GM23338 (cell line): ENCODE data around the gene RPN2. TPM values are rescaled to one million over a fixed set of nuclear protein-coding genes. Genes with fewer than 3 reads are reported as not detected.
A peak's percentile ranks its signal among the peaks of the same experiment; 100 is the strongest.

Experiments used
- ATAC-seq: fragments of 200-7000 bp; cut with Tn5 transposase; 3 replicates; pipeline ENCODE4 v1.9.1; 2020
- DNase-seq: peaks from one replicate; pipeline ENCODE4 v3.0.0-alpha.2; 2015; ENCODE audit warnings: low spot score
- H2AFZ ChIP-seq: fragments of 200-600 bp; sonication (generic); 2 replicates; pipeline ENCODE4 v1.8.0; 2016; ENCODE audit warnings: antibody characterized with exemption, mild to moderate bottlenecking, moderate library complexity
- H3F3A ChIP-seq: fragments of 200-600 bp; sonication (generic); replicated peaks from 2 replicates; pipeline ENCODE4 v1.8.0; 2017; ENCODE audit warnings: antibody characterized with exemption, mixed run types, low read depth
- H3K27ac ChIP-seq: fragments of 200-600 bp; sonication (generic); 2 replicates; pipeline ENCODE4 v1.6.1; 2016; ENCODE audit warnings: low read depth
- H3K27me3 ChIP-seq: fragments of 200-600 bp; sonication (generic); 2 replicates; pipeline ENCODE4 v1.8.0; 2016; ENCODE audit warnings: mild to moderate bottlenecking, mixed run types, moderate library complexity; ENCODE audit not compliant: insufficient read depth
- H3K36me3 ChIP-seq: fragments of 200-600 bp; sonication (generic); 2 replicates; pipeline ENCODE4 v1.8.0; 2016; ENCODE audit warnings: mild to moderate bottlenecking; ENCODE audit not compliant: insufficient read depth
- H3K4me1 ChIP-seq: fragments of 200-600 bp; sonication (generic); 2 replicates; pipeline ENCODE4 v1.8.0; 2016; ENCODE audit warnings: mild to moderate bottlenecking, moderate library complexity; ENCODE audit not compliant: insufficient read depth
- H3K4me2 ChIP-seq: fragments of 200-600 bp; sonication (generic); 2 replicates; pipeline ENCODE4 v1.7.1; 2017; ENCODE audit warnings: mixed run types
- H3K4me3 ChIP-seq: fragments of 200-600 bp; sonication (generic); 2 replicates; pipeline ENCODE4 v1.6.1; 2016; ENCODE audit warnings: mixed run types
- H3K79me2 ChIP-seq: fragments of 200-600 bp; sonication (generic); replicated peaks from 2 replicates; pipeline ENCODE4 v1.8.0; 2017; ENCODE audit warnings: mild to moderate bottlenecking; ENCODE audit not compliant: insufficient read depth
- H3K9me2 ChIP-seq: fragments of 200-600 bp; sonication (generic); 2 replicates; pipeline ENCODE4 v1.8.0; 2017; ENCODE audit not compliant: insufficient read depth
- H4K20me1 ChIP-seq: fragments of 200-600 bp; sonication (generic); replicated peaks from 2 replicates; pipeline ENCODE4 v1.8.0; 2017; ENCODE audit warnings: mild to moderate bottlenecking; ENCODE audit not compliant: insufficient read depth
- H3K27ac Mint-ChIP-seq: 2 replicates; pipeline ENCODE4 v1.8.0; 2020; ENCODE audit warnings: inconsistent platforms, mild to moderate bottlenecking, moderate library complexity, mixed read lengths
- H3K27me3 Mint-ChIP-seq: 3 replicates; pipeline ENCODE4 v1.8.0; 2022; ENCODE audit warnings: low read depth, mild to moderate bottlenecking, moderate library complexity, mixed read lengths, inconsistent platforms; ENCODE audit not compliant: insufficient read depth, poor library complexity
- H3K36me3 Mint-ChIP-seq: 3 replicates; pipeline ENCODE4 v1.8.0; 2021; ENCODE audit warnings: low read depth, mild to moderate bottlenecking, inconsistent platforms, moderate library complexity, mixed read lengths
- H3K4me1 Mint-ChIP-seq: 3 replicates; pipeline ENCODE4 v1.8.0; 2020; ENCODE audit warnings: mild to moderate bottlenecking, inconsistent platforms, mixed read lengths
- H3K4me3 Mint-ChIP-seq: 3 replicates; pipeline ENCODE4 v1.8.0; 2021; ENCODE audit warnings: moderate library complexity, mild to moderate bottlenecking, inconsistent platforms, mixed read lengths
- H3K9me3 Mint-ChIP-seq: 3 replicates; pipeline ENCODE4 v1.8.0; 2020; ENCODE audit warnings: moderate library complexity, mild to moderate bottlenecking, inconsistent platforms, mixed read lengths
- CREB1 ChIP-seq: fragments of 250-450 bp; sonication (Bioruptor Pico); IDR thresholded peaks from 2 replicates; pipeline ENCODE4 v1.5.0; 2020; ENCODE audit warnings: low read depth, mild to moderate bottlenecking, moderate library complexity
- ETS1 ChIP-seq: IDR thresholded peaks from 2 replicates; pipeline ENCODE4 v1.6.1; 2016; ENCODE audit warnings: antibody characterized with exemption
- EZH2 ChIP-seq: fragments of 200-600 bp; sonication (generic); IDR thresholded peaks from one replicate; pipeline ENCODE4 v1.8.0; 2017; ENCODE audit warnings: antibody characterized with exemption, mild to moderate bottlenecking, low read depth; ENCODE audit not compliant: unreplicated experiment
- EZH2phosphoT487 ChIP-seq: fragments of 200-600 bp; sonication (generic); IDR thresholded peaks from one replicate; pipeline ENCODE4 v1.8.1; 2018; ENCODE audit warnings: antibody characterized with exemption; ENCODE audit not compliant: unreplicated experiment
- JUNB ChIP-seq: IDR thresholded peaks from one replicate; pipeline ENCODE4 v1.6.1; 2016; ENCODE audit warnings: antibody characterized with exemption; ENCODE audit not compliant: unreplicated experiment
- NANOG ChIP-seq: IDR thresholded peaks from 2 replicates; pipeline ENCODE4 v1.6.1; 2016; ENCODE audit warnings: antibody characterized with exemption, borderline replicate concordance
- POLR2AphosphoS5 ChIP-seq: IDR thresholded peaks from 2 replicates; pipeline ENCODE4 v1.6.1; 2016; ENCODE audit warnings: antibody characterized with exemption, low read depth
- STAT1 ChIP-seq: IDR thresholded peaks from one replicate; pipeline ENCODE4 v1.6.1; 2016; ENCODE audit warnings: antibody characterized with exemption; ENCODE audit not compliant: unreplicated experiment
- ZNF114 ChIP-seq: fragments of 250-450 bp; sonication (Bioruptor Pico); IDR thresholded peaks from 2 replicates; pipeline ENCODE4 v1.5.0; 2020; ENCODE audit warnings: mild to moderate bottlenecking, moderate library complexity
- ZNF462 ChIP-seq: fragments of 250-450 bp; sonication (Bioruptor Pico); IDR thresholded peaks from 2 replicates; pipeline ENCODE4 v1.5.0; 2020; ENCODE audit warnings: mild to moderate bottlenecking, moderate library complexity
- polyA plus RNA-seq: library from polyadenylated mRNA; unstranded; fragments of >200 nt; fragmentation: Nextera tagmentation; extraction: Ambion mirVana; gene quantifications from 2 replicates; pipeline ENCODE4 v1.2.1, GENCODE V29; 2016
- total RNA-seq: library from RNA; depleted of rRNA; stranded (reverse); fragments of >200 nt; shearing (Covaris generic); gene quantifications from 2 replicates; pipeline ENCODE4 v1.2.3, GENCODE V29; 2014

RPN2 gene
- total and polyA plus RNA-seq, 2 experiments from 2014 or later = 244 to 302 TPM

GRCh38 chr20:37259865-37260264 is 80.7 kb downstream of the RPN2 start (continued):
- TF ChIP-seq ZNF462 (CRISPR knock-in tag) = no peak
- no peak for TF ChIP-seq JUNB
- TF ChIP-seq EZH2phosphoT487 = no peak
- TF ChIP-seq STAT1 = no peak
- no peak for TF ChIP-seq ZNF114
- no peak for TF ChIP-seq EZH2

DNA sequence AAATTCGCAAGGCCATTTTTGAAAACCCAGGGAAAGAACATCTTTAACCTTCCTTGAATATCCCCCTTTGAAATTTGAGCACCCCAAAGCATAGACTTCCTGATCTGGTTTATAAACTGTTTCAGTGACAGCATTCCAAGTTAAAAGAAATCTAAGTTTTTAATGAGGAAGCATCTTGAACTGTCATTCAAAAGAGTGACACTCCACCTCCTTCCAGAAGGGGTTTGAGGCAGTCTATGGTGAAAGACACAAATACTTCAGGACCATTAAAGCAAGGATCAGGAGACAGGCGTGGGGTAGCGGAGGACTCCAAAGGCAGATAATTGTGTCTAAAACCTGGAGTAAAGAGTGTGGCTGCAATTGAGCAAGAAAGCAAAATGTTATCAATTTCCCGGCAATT is 81.8 kb downstream of the RPN2 start:
- H3K36me3 Mint-ChIP-seq = no peaks in the 10 kb centered on the region
- peak overlapping the region; percentile 6; the same call in 1 of the 2 replicates for H2AFZ ChIP-seq
- H4K20me1 ChIP-seq = no peaks in the 10 kb centered on the region
- peaks cover 12% of the 10 kb centered on the region; the same call in 1 of the 2 replicates for H3K4me1 ChIP-seq
- H3K27me3 ChIP-seq = no peaks in the 10 kb centered on the region
- H3K79me2 ChIP-seq = no peaks in the 10 kb centered on the region
- H3K4me1 Mint-ChIP-seq = peaks cover 34% of the 10 kb centered on the region
- no peaks in the 10 kb centered on the region for H3K36me3 ChIP-seq
- H3K9me2 ChIP-seq = no peaks in the 10 kb centered on the region
- 0 out of 2 replicates have a peak, but pooled peaks cover 6% of the 10 kb centered on the region for H3F3A ChIP-seq
- H3K9me3 Mint-ChIP-seq = no peaks in the 10 kb centered on the region
- no peak overlapping the region for H3K4me3 Mint-ChIP-seq
- DNase-seq (no peak), ATAC-seq (no peak)
- no peak overlapping the region for H3K27ac ChIP-seq
- peaks cover 13% of the 10 kb centered on the region for H3K27me3 Mint-ChIP-seq
- H3K27ac Mint-ChIP-seq = no peak overlapping the region
- no peak overlapping the region for H3K4me3 ChIP-seq
- H3K4me2 ChIP-seq = 0 out of 2 replicates have a peak overlapping the region, but pooled peaks have one; percentile 3
- TF ChIP-seq POLR2AphosphoS5 (no peak), EZH2 (no peak), CREB1 (CRISPR knock-in tag) (no peak), NANOG (no peak), ETS1 (no peak), ZNF462 (CRISPR knock-in tag) (no peak), EZH2phosphoT487 (no peak)
